Measurements from ENCODE around the gene GGCX.

Gene GGCX

GRCh38 chr2:85560812-85561279, 447 bp downstream of the GGCX start:
- peak overlapping the region; percentile 57 for H3K4me3 ChIP-seq (ENCODE audit: low read depth, low read length)
- TF ChIP-seq CTCF (IDR thresholded peaks at IDR 0.05; ENCODE audit: borderline replicate concordance, insufficient read depth, low read depth, low read length) = no peak

GRCh38 chr2:85560403-85560726, 928 bp downstream of the GGCX start:
- H3K4me3 ChIP-seq (ENCODE audit: low read depth, low read length) = peak overlapping the region; percentile 57

GRCh38 chr2:85558160-85558559, 3.1 kb downstream of the GGCX start:
- H3K4me3 ChIP-seq (ENCODE audit: low read depth, low read length) = no peak overlapping the region
- TF ChIP-seq CTCF (IDR thresholded peaks at IDR 0.05; ENCODE audit: borderline replicate concordance, insufficient read depth, low read depth, low read length) = no peak

- TF ChIP-seq CTCF (IDR thresholded peaks at IDR 0.05; ENCODE audit: borderline replicate concordance, insufficient read depth, low read depth, low read length) = no peak
- H3K4me3 ChIP-seq (ENCODE audit: low read depth, low read length) = no peak overlapping the region
Measured at GRCh38 chr2:85557130-85557529, 4.2 kb downstream of the GGCX start.

GRCh38 chr2:85554980-85555612, 6.2 kb downstream of the GGCX start:
- TF ChIP-seq CTCF (IDR thresholded peaks at IDR 0.05; ENCODE audit: borderline replicate concordance, insufficient read depth, low read depth, low read length) = no peak
- H3K4me3 ChIP-seq (ENCODE audit: low read depth, low read length) = no peak overlapping the region

- H3K4me3 ChIP-seq (ENCODE audit: low read depth, low read length) = no peak overlapping the region
- TF ChIP-seq CTCF (IDR thresholded peaks at IDR 0.05; ENCODE audit: borderline replicate concordance, insufficient read depth, low read depth, low read length) = no peak
Measured at GRCh38 chr2:85553184-85553583, 8.1 kb downstream of the GGCX start.

GRCh38 chr2:85551698-85552678, 9.3 kb downstream of the GGCX start:
- TF ChIP-seq CTCF (IDR thresholded peaks at IDR 0.05; ENCODE audit: borderline replicate concordance, insufficient read depth, low read depth, low read length) = peak; percentile 88
- no peak overlapping the region for H3K4me3 ChIP-seq (ENCODE audit: low read depth, low read length)
